ENCODE data around the gene HMCN2.

The HMCN2 gene

GRCh38 chr9:130371196-130371966 is 105.8 kb downstream of the HMCN2 start:
- H3K4me3 ChIP-seq (ENCODE audit: low read length in 2 of 2) = no peak overlapping the region
- no peak overlapping the region for H3K9ac ChIP-seq (ENCODE audit: low read depth in 1 of 2, low read length in 2 of 2)
- H3K9me3 ChIP-seq (ENCODE audit: control insufficient read depth in 2 of 2, low read length in 2 of 2) = no peaks in the 10 kb centered on the region
- H3K27me3 ChIP-seq (ENCODE audit: control insufficient read depth in 2 of 2, insufficient read depth in 2 of 2, low read length in 2 of 2) = no peaks in the 10 kb centered on the region
- no peaks in the 10 kb centered on the region for H3K4me1 ChIP-seq (ENCODE audit: control insufficient read depth in 2 of 2, insufficient read depth in 2 of 2, low read length in 2 of 2)
- H3K27ac ChIP-seq (ENCODE audit: low read depth in 2 of 2, low read length in 2 of 2) = no peak overlapping the region
- H3K36me3 ChIP-seq (ENCODE audit: control insufficient read depth in 2 of 2, insufficient read depth in 2 of 2, low read length in 2 of 2) = no peaks in the 10 kb centered on the region

- no peak overlapping the region for H3K4me3 ChIP-seq (ENCODE audit: low read length in 2 of 2)
- no peaks in the 10 kb centered on the region for H3K4me1 ChIP-seq (ENCODE audit: control insufficient read depth in 2 of 2, insufficient read depth in 2 of 2, low read length in 2 of 2)
- H3K36me3 ChIP-seq (ENCODE audit: control insufficient read depth in 2 of 2, insufficient read depth in 2 of 2, low read length in 2 of 2) = no peaks in the 10 kb centered on the region
- no peak overlapping the region for H3K27ac ChIP-seq (ENCODE audit: low read depth in 2 of 2, low read length in 2 of 2)
- H3K9ac ChIP-seq (ENCODE audit: low read depth in 1 of 2, low read length in 2 of 2) = no peak overlapping the region
- H3K9me3 ChIP-seq (ENCODE audit: control insufficient read depth in 2 of 2, low read length in 2 of 2) = no peaks in the 10 kb centered on the region
- no peaks in the 10 kb centered on the region for H3K27me3 ChIP-seq (ENCODE audit: control insufficient read depth in 2 of 2, insufficient read depth in 2 of 2, low read length in 2 of 2)
Measured at GRCh38 chr9:130372057-130372456, 106.5 kb downstream of the HMCN2 start.

- H3K36me3 ChIP-seq (ENCODE audit: control insufficient read depth in 2 of 2, insufficient read depth in 2 of 2, low read length in 2 of 2) = no peaks in the 10 kb centered on the region
- no peak overlapping the region for H3K4me3 ChIP-seq (ENCODE audit: low read length in 2 of 2)
- H3K27ac ChIP-seq (ENCODE audit: low read depth in 2 of 2, low read length in 2 of 2) = no peak overlapping the region
- no peaks in the 10 kb centered on the region for H3K4me1 ChIP-seq (ENCODE audit: control insufficient read depth in 2 of 2, insufficient read depth in 2 of 2, low read length in 2 of 2)
- H3K27me3 ChIP-seq (ENCODE audit: control insufficient read depth in 2 of 2, insufficient read depth in 2 of 2, low read length in 2 of 2) = no peaks in the 10 kb centered on the region
- no peak overlapping the region for H3K9ac ChIP-seq (ENCODE audit: low read depth in 1 of 2, low read length in 2 of 2)
- H3K9me3 ChIP-seq (ENCODE audit: control insufficient read depth in 2 of 2, low read length in 2 of 2) = no peaks in the 10 kb centered on the region
Measured at GRCh38 chr9:130373679-130374325, 108.2 kb downstream of the HMCN2 start.

GRCh38 chr9:130377612-130378011 is 112.1 kb downstream of the HMCN2 start:
- Histone ChIP-seq H3K4me1 (ENCODE audit: control insufficient read depth in 2 of 2, insufficient read depth in 2 of 2, low read length in 2 of 2) (no peaks in the 10 kb centered on the region), H3K9ac (ENCODE audit: low read depth in 1 of 2, low read length in 2 of 2) (no peak overlapping the region), H3K27me3 (ENCODE audit: control insufficient read depth in 2 of 2, insufficient read depth in 2 of 2, low read length in 2 of 2) (no peaks in the 10 kb centered on the region), H3K9me3 (ENCODE audit: control insufficient read depth in 2 of 2, low read length in 2 of 2) (no peaks in the 10 kb centered on the region), H3K4me3 (ENCODE audit: low read length in 2 of 2) (no peak overlapping the region), H3K27ac (ENCODE audit: low read depth in 2 of 2, low read length in 2 of 2) (no peak overlapping the region), H3K36me3 (ENCODE audit: control insufficient read depth in 2 of 2, insufficient read depth in 2 of 2, low read length in 2 of 2) (no peaks in the 10 kb centered on the region)

GRCh38 chr9:130378875-130379648 is 113.5 kb downstream of the HMCN2 start:
- Histone ChIP-seq H3K9me3 (ENCODE audit: control insufficient read depth in 2 of 2, low read length in 2 of 2) (no peaks in the 10 kb centered on the region), H3K36me3 (ENCODE audit: control insufficient read depth in 2 of 2, insufficient read depth in 2 of 2, low read length in 2 of 2) (no peaks in the 10 kb centered on the region), H3K4me3 (ENCODE audit: low read length in 2 of 2) (no peak overlapping the region)

GRCh38 chr9:130379649-130379970 is 114.0 kb downstream of the HMCN2 start:
- Histone ChIP-seq H3K27me3 (ENCODE audit: control insufficient read depth in 2 of 2, insufficient read depth in 2 of 2, low read length in 2 of 2) (no peaks in the 10 kb centered on the region), H3K4me1 (ENCODE audit: control insufficient read depth in 2 of 2, insufficient read depth in 2 of 2, low read length in 2 of 2) (no peaks in the 10 kb centered on the region), H3K36me3 (ENCODE audit: control insufficient read depth in 2 of 2, insufficient read depth in 2 of 2, low read length in 2 of 2) (no peaks in the 10 kb centered on the region), H3K9ac (ENCODE audit: low read depth in 1 of 2, low read length in 2 of 2) (no peak overlapping the region), H3K27ac (ENCODE audit: low read depth in 2 of 2, low read length in 2 of 2) (no peak overlapping the region), H3K9me3 (ENCODE audit: control insufficient read depth in 2 of 2, low read length in 2 of 2) (no peaks in the 10 kb centered on the region), H3K4me3 (ENCODE audit: low read length in 2 of 2) (no peak overlapping the region)

More at GRCh38 chr9:130378875-130379648, 113.5 kb downstream of the HMCN2 start:
- H3K9ac ChIP-seq (ENCODE audit: low read depth in 1 of 2, low read length in 2 of 2) = no peak overlapping the region
- no peaks in the 10 kb centered on the region for H3K4me1 ChIP-seq (ENCODE audit: control insufficient read depth in 2 of 2, insufficient read depth in 2 of 2, low read length in 2 of 2)
- no peaks in the 10 kb centered on the region for H3K27me3 ChIP-seq (ENCODE audit: control insufficient read depth in 2 of 2, insufficient read depth in 2 of 2, low read length in 2 of 2)
- no peak overlapping the region for H3K27ac ChIP-seq (ENCODE audit: low read depth in 2 of 2, low read length in 2 of 2)

- H3K4me1 ChIP-seq (ENCODE audit: control insufficient read depth in 2 of 2, insufficient read depth in 2 of 2, low read length in 2 of 2) = no peaks in the 10 kb centered on the region
- no peak overlapping the region for H3K4me3 ChIP-seq (ENCODE audit: low read length in 2 of 2)
- H3K27me3 ChIP-seq (ENCODE audit: control insufficient read depth in 2 of 2, insufficient read depth in 2 of 2, low read length in 2 of 2) = no peaks in the 10 kb centered on the region
- no peaks in the 10 kb centered on the region for H3K9me3 ChIP-seq (ENCODE audit: control insufficient read depth in 2 of 2, low read length in 2 of 2)
- no peak overlapping the region for H3K27ac ChIP-seq (ENCODE audit: low read depth in 2 of 2, low read length in 2 of 2)
- H3K9ac ChIP-seq (ENCODE audit: low read depth in 1 of 2, low read length in 2 of 2) = no peak overlapping the region
- H3K36me3 ChIP-seq (ENCODE audit: control insufficient read depth in 2 of 2, insufficient read depth in 2 of 2, low read length in 2 of 2) = no peaks in the 10 kb centered on the region
Measured at GRCh38 chr9:130380920-130381469, 115.4 kb downstream of the HMCN2 start.

GRCh38 chr9:130381660-130382059 is 116.1 kb downstream of the HMCN2 start:
- Histone ChIP-seq H3K27ac (ENCODE audit: low read depth in 2 of 2, low read length in 2 of 2) (no peak overlapping the region), H3K36me3 (ENCODE audit: control insufficient read depth in 2 of 2, insufficient read depth in 2 of 2, low read length in 2 of 2) (no peaks in the 10 kb centered on the region)

GRCh38 chr9:130382096-130382495 is 116.5 kb downstream of the HMCN2 start:
- H3K9ac ChIP-seq (ENCODE audit: low read depth in 1 of 2, low read length in 2 of 2) = no peak overlapping the region
- H3K4me3 ChIP-seq (ENCODE audit: low read length in 2 of 2) = no peak overlapping the region
- H3K9me3 ChIP-seq (ENCODE audit: control insufficient read depth in 2 of 2, low read length in 2 of 2) = no peaks in the 10 kb centered on the region
- no peaks in the 10 kb centered on the region for H3K36me3 ChIP-seq (ENCODE audit: control insufficient read depth in 2 of 2, insufficient read depth in 2 of 2, low read length in 2 of 2)
- no peaks in the 10 kb centered on the region for H3K4me1 ChIP-seq (ENCODE audit: control insufficient read depth in 2 of 2, insufficient read depth in 2 of 2, low read length in 2 of 2)
- no peak overlapping the region for H3K27ac ChIP-seq (ENCODE audit: low read depth in 2 of 2, low read length in 2 of 2)
- H3K27me3 ChIP-seq (ENCODE audit: control insufficient read depth in 2 of 2, insufficient read depth in 2 of 2, low read length in 2 of 2) = no peaks in the 10 kb centered on the region

More at GRCh38 chr9:130381660-130382059, 116.1 kb downstream of the HMCN2 start:
- no peaks in the 10 kb centered on the region for H3K9me3 ChIP-seq (ENCODE audit: control insufficient read depth in 2 of 2, low read length in 2 of 2)
- H3K9ac ChIP-seq (ENCODE audit: low read depth in 1 of 2, low read length in 2 of 2) = no peak overlapping the region
- H3K4me3 ChIP-seq (ENCODE audit: low read length in 2 of 2) = no peak overlapping the region
- H3K27me3 ChIP-seq (ENCODE audit: control insufficient read depth in 2 of 2, insufficient read depth in 2 of 2, low read length in 2 of 2) = no peaks in the 10 kb centered on the region
- H3K4me1 ChIP-seq (ENCODE audit: control insufficient read depth in 2 of 2, insufficient read depth in 2 of 2, low read length in 2 of 2) = no peaks in the 10 kb centered on the region

Data from mucosa of rectum (tissue), 2 donors.